Skin epidermis (tissue), 12 donors: Measurements from ENCODE around the gene ELOF1.

Experiments
- H3K27ac ChIP-seq, 21 experiments: fragments of 200-600 bp; sonication (generic) in 11 of 21; one replicate each; pipeline ENCODE4 v1.5.0; 2020; ENCODE audit warnings: mild to moderate bottlenecking in 3 of 21, inconsistent platforms in 2 of 21, moderate library complexity in 2 of 21
- H3K4me3 ChIP-seq, 7 experiments: fragments of 200-600 bp; sonication (generic) in 2 of 7; one replicate each; pipeline ENCODE4 v1.5.0; 2020; ENCODE audit warnings: inconsistent platforms in 2 of 7, mild to moderate bottlenecking in 2 of 7, moderate library complexity in 1 of 7

ELOF1 gene

GRCh38 chr19:11539495-11540365 lies 19.3 kb downstream of the ELOF1 start:
- H3K27ac ChIP-seq = peak overlapping the region in 4 of 21 experiments; percentile 12 to 63 (median 28)
- H3K4me3 ChIP-seq = peak overlapping the region in 2 of 7 experiments; percentile 6 to 11

- Histone ChIP-seq H3K27ac (peak within 1 kb of the TSS in 4 of 21 experiments; percentile 8 to 63 (median 28)), H3K4me3 (peak within 1 kb of the TSS in 2 of 7 experiments; percentile 6 to 11)
Measured at GRCh38 chr19:11538232-11539036, 20.6 kb downstream of the ELOF1 start, which contains the start of gene CNN1. TSS of gene CNN1 (plus strand) at chr19:11538851. CDS start at chr19:11538928, 77 bp downstream.

DNA sequence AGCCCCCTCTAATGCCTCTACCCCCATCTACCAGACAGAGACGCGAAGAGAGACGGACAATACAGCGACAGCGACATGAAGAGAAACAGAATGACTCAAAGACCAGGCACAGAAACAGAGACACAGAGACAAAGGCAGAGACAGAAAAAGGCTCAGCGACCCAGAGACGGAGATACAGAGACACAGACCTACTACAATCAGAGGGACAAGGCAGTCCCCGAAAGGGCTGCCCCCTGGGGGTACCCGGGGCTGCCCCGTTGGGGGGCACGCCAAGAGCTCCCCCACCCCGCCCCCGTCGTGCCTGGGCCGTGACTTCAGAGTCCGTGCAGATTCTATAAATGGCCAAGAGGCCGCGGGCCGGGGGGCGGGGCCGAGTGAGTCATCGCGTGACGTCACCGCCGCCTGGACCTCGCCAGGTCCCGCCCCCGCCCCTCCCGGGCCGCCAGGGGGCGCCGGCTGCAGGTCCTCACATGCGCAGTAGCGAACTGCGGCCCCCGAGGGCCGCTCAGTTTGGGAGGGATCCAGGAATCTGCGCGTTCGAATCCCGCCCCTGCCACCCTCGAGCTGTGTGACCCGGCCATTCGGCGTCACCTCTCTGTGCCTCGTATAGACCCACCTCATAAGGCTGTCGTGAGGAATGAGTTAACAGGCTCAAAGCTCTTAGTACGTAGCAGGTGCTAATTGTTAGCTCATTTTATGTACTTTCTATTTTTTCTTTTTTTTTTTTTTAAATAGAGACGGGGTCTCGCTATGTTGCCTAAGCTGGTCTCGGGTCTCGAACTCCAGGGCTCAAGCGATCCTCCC lies 23.0 kb downstream of the ELOF1 start:
- H3K4me3 ChIP-seq = peak overlapping the region in 4 of 7 experiments; percentile 0 to 16 (median 4)
- peak overlapping the region in 10 of 21 experiments; percentile 5 to 70 (median 33) for H3K27ac ChIP-seq

GRCh38 chr19:11534948-11535347 lies 24.1 kb downstream of the ELOF1 start:
- Histone ChIP-seq H3K27ac (no peak overlapping the region), H3K4me3 (no peak overlapping the region)

- Histone ChIP-seq H3K27ac (no peak overlapping the region), H3K4me3 (no peak overlapping the region)
Measured at GRCh38 chr19:11534538-11534937, 24.5 kb downstream of the ELOF1 start.

DNA sequence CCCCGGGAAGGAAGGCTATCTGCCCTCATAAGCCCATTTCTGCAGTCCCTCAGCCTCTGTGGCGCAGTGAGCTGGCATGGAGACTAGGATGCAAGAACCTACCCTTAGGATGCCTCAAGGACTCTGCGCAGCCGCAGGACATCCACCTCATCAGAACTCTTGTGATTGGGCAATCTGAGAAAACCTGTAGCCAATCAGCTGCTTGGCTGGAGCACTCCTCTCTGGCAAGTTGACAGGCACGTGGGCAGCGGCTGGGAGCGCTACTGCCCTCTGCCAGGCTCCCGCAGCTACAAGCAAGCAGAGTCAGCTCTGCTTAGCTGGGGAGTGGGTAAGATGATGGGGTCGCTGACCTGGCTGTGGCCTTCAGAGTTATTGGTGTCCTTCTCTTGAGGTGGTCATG lies 28.6 kb downstream of the ELOF1 start:
- Histone ChIP-seq H3K4me3 (no peak overlapping the region), H3K27ac (no peak overlapping the region)

DNA sequence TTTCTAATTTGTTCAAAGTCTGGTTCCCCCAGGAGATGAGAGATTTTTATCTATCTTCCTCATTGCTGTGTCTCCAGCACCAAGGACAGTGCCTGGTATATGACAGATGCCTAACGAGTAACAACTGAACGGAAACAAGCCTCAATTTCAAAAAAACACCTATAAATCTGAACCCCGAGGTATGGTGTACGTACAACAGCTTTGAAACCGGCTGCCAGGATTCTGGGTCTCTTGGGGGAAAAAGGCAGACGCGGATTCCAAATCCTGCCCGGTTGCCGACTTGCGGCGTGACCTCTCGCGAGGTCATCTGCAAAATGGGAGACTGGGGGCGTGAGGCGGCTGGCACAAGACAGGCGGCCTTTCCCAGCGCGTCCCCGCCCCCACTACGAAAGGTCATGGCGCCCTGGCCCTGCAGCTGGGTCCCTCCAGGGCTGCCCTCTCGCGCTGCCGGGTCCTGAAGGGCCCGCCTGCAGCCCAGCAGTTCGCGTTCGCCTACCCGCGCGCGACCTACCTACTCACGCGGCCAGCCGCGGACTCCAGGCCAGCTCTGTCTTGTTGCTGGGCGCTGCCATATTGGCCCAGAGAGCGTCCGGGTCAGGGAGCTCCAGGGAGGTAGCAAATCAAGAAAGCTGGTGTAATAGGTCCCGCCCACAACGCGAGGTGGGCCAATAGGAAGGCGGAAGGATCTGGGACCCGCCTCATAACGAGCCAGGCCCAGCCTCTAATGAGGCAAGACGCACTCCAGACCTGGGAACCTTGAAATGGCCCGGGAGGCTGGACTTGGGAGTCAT lies 30.3 kb downstream of the ELOF1 start, which contains the start of gene ECSIT:
TSS of gene ECSIT (minus strand) at position 584 of the 791 bp plus-strand sequence. CDS start 9,964 bp downstream, outside the sequence.
- H3K4me3 ChIP-seq = peak within 1 kb of the TSS; percentile 64 to 88 (median 83)
- H3K27ac ChIP-seq = peak within 1 kb of the TSS; percentile 4 to 93 (median 87)

- Histone ChIP-seq H3K27ac (no peak overlapping the region), H3K4me3 (no peak overlapping the region)
Measured at GRCh38 chr19:11519138-11519537, 39.9 kb downstream of the ELOF1 start.

DNA sequence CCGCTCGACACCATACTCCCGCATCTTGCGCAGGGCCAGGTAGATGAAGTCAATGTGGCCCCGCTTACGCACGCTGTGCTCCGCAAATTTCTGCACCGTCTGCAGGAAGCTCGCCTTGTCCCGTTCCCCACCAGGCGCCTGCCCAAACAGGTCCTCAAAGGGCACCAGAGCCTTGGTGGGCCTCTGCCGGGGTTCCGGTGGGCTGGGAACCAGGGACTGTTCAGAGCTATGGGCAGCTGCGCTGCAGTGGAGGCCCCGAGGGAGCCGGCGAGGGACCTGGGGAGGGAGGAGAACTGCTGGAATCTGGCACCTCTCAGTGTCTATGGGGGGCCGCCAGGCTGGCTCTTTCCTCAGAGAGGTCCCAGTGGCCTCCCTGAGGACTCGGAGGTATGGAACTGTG lies 45.1 kb downstream of the ELOF1 start:
- H3K27ac ChIP-seq = no peak overlapping the region
- H3K4me3 ChIP-seq = no peak overlapping the region

- no peak overlapping the region for H3K27ac ChIP-seq
- H3K4me3 ChIP-seq = no peak overlapping the region
Measured at GRCh38 chr19:11510444-11510843, 48.6 kb downstream of the ELOF1 start.

DNA sequence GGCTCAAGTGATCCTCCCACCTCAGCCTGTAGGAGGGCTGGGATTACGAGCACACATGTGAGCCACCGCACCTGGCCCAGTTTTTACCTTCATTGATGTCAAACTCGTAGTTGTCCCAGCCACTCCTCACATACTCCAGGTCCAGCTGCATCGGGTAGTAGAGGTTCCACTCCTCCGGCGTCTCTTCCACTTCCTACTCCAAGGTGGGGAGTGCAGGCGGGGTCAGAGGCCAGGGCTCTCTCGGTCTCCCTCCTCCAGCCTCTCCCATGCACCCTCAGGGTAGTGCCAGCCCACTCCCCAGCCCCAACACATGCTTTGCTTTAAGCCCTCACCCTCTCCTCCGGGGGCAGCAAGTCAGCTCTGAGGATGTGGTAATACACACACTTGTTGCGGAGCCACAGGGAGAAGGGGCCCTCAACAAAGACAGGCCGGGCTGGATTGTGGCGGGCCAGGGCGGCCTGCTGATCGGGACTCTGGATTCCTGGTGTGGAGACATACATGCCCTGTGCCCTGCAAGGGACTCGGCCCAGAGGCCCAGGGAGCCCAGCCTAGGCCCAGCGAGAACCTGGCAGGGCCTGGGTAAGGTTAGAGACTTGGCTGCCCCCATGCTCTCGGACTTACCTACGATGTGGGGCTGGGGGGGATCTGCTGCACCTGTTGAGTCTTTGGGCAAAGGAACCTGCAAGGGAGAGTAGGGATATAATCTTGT lies 51.5 kb downstream of the ELOF1 start:
- no peak overlapping the region for H3K4me3 ChIP-seq
- H3K27ac ChIP-seq = no peak overlapping the region

GRCh38 chr19:11506967-11507366 lies 52.1 kb downstream of the ELOF1 start:
- H3K4me3 ChIP-seq = no peak overlapping the region

GRCh38 chr19:11506101-11506555 lies 52.9 kb downstream of the ELOF1 start:
- Histone ChIP-seq H3K27ac (peak overlapping the region in 19 of 21 experiments; percentile 88 to 99 (median 96)), H3K4me3 (peak overlapping the region; percentile 81 to 99 (median 96))

More at GRCh38 chr19:11506967-11507366, 52.1 kb downstream of the ELOF1 start:
- H3K27ac ChIP-seq = no peak overlapping the region

GRCh38 chr19:11505504-11506100 lies 53.4 kb downstream of the ELOF1 start, which contains the start of gene ZNF653:
TSS of gene ZNF653 (minus strand) at chr19:11505839. CDS start at chr19:11505786, 53 bp downstream.
- H3K4me3 ChIP-seq = peak within 1 kb of the TSS; percentile 81 to 99 (median 96)
- peak within 1 kb of the TSS; percentile 88 to 99 (median 96) for H3K27ac ChIP-seq

- Histone ChIP-seq H3K4me3 (peak overlapping the region; percentile 81 to 99 (median 96)), H3K27ac (peak overlapping the region; percentile 88 to 99 (median 96))
Measured at GRCh38 chr19:11505032-11505503, 54.0 kb downstream of the ELOF1 start.

DNA sequence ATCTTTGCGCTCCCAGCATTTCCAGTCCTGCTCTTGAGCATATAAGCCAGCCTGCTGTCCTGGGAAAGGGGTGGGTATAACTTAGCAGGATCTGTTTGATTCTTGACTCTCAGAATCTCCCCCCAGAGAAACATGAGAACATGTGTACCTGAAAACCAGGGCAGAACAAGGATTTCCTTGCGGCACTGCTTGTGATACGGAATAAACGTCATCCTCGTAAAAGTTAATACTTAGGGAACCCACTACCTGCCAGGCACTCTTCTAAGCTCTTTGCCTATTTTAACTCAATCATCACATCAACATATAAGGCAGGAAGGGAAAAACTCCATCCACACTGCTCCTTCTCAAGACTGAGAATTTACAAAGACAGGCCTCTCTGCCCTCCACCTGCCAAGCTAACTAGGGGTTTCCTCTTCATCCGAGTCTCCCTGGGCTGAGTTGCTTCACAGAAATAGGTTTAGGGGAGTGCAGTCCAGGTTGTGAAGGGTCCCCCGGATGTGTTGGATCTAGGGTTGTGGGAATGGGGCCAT lies 54.5 kb downstream of the ELOF1 start:
- Histone ChIP-seq H3K27ac (peak overlapping the region in 12 of 21 experiments; percentile 88 to 99 (median 97)), H3K4me3 (peak overlapping the region; percentile 81 to 99 (median 96))
